H1 (cell line): Measurements from ENCODE around the gene FHIT. TPM values are rescaled to one million over a fixed set of nuclear protein-coding genes. Genes with fewer than 3 reads are reported as not detected.

Source experiments
- GTF2F1 ChIP-seq: IDR thresholded peaks from 2 replicates; pipeline ENCODE4 v1.6.1; 2012; ENCODE audit warnings: low read depth, low read length, improper control_type of control experiment, borderline replicate concordance
- POU5F1 ChIP-seq: IDR thresholded peaks from 2 replicates; pipeline ENCODE4 v1.6.1; 2011; ENCODE audit warnings: low read depth, mild to moderate bottlenecking, low read length, moderate library complexity
- SAP30 ChIP-seq: fragments of 300-600 bp; sonication (generic); IDR thresholded peaks from 2 replicates; pipeline ENCODE4 v1.7.1; 2012; ENCODE audit warnings: low read length, moderate library complexity, mild to moderate bottlenecking, inconsistent platforms; ENCODE audit not compliant: insufficient read depth, insufficient replicate concordance
- SIRT6 ChIP-seq: IDR thresholded peaks from one replicate; pipeline ENCODE4 v1.7.1; 2012; ENCODE audit warnings: low read length, inconsistent platforms
- SP2 ChIP-seq: IDR thresholded peaks from 2 replicates; pipeline ENCODE4 v1.6.1; 2012; ENCODE audit warnings: mild to moderate bottlenecking, low read length, inconsistent platforms
- TBP ChIP-seq: IDR thresholded peaks from 2 replicates; pipeline ENCODE4 v1.6.1; 2011; ENCODE audit warnings: low read depth, low read length, improper control_type of control experiment
- polyA plus RNA-seq, 7 experiments: library from polyadenylated mRNA; depleted of rRNA in 3 of 7; stranded (reverse) in 5 of 7; unstranded in 2 of 7; fragments of >200 nt in 5 of 7; fragments of 200-250 nt in 2 of 7; gene quantifications; 1 replicate in 5 of 7; 2 replicates in 1 of 7; 4 replicates in 1 of 7; pipeline versions ENCODE4 v1.2.1 to v1.2.3, GENCODE V29; 2011 to 2013; ENCODE audit warnings: missing spikeins in 2 of 7, mixed read lengths in 2 of 7
- total RNA-seq: library from RNA; stranded (reverse); fragmentation: NEBNext Ultra II Directional; extraction: Animal tissue kit (Norgen Biotek cat#: 25700); gene quantifications from 2 replicates; pipeline ENCODE4 v1.2.1, GENCODE V29; 2021
- TF ChIP-seq, protein P1 (sequence below): fragments of 300-600 bp; sonication (generic); IDR thresholded peaks from 2 replicates; pipeline ENCODE4 v1.7.1; 2012; ENCODE audit warnings: low read length, moderate library complexity, mild to moderate bottlenecking, inconsistent platforms; ENCODE audit not compliant: insufficient replicate concordance
- TF ChIP-seq, protein P2 (sequence below), 3 experiments: IDR thresholded peaks; 1 replicate in 2 of 3; 2 replicates in 1 of 3; pipeline versions ENCODE4 v1.5.1 to v1.6.1; 2011; ENCODE audit warnings: low read length in 3 of 3, mild to moderate bottlenecking in 3 of 3, inconsistent platforms in 2 of 3, low read depth in 1 of 3, moderate library complexity in 1 of 3; ENCODE audit not compliant: insufficient read depth in 1 of 3; ENCODE audit errors: control extremely low read depth in 1 of 3

FHIT gene
- total and polyA plus RNA-seq, 2 of the 8 experiments (the other 6 are each of a cell fraction or from before 2014, with no cell fraction given), result 1.2 to 3.2 TPM

DNA sequence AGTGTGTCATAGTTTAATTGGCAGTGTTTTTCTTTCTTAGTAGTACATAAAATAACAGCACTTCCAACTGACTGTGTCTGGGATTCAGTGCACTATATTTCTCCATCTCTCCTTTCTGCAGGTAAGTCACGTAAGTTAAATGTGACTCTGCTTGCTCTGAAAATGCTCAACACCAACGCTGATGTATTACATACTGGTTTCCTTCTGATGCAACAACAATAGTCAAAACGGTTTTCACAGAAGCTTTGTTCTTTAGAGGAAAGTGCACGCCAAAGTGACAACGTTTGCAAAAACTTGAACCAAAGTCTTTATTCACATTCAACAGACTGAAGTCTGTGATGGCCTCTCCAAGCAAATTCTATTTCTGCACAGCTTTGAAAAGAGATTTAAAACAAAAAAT, 1494.3 kb downstream of the FHIT start (continued):
- TF ChIP-seq, protein P1, sequence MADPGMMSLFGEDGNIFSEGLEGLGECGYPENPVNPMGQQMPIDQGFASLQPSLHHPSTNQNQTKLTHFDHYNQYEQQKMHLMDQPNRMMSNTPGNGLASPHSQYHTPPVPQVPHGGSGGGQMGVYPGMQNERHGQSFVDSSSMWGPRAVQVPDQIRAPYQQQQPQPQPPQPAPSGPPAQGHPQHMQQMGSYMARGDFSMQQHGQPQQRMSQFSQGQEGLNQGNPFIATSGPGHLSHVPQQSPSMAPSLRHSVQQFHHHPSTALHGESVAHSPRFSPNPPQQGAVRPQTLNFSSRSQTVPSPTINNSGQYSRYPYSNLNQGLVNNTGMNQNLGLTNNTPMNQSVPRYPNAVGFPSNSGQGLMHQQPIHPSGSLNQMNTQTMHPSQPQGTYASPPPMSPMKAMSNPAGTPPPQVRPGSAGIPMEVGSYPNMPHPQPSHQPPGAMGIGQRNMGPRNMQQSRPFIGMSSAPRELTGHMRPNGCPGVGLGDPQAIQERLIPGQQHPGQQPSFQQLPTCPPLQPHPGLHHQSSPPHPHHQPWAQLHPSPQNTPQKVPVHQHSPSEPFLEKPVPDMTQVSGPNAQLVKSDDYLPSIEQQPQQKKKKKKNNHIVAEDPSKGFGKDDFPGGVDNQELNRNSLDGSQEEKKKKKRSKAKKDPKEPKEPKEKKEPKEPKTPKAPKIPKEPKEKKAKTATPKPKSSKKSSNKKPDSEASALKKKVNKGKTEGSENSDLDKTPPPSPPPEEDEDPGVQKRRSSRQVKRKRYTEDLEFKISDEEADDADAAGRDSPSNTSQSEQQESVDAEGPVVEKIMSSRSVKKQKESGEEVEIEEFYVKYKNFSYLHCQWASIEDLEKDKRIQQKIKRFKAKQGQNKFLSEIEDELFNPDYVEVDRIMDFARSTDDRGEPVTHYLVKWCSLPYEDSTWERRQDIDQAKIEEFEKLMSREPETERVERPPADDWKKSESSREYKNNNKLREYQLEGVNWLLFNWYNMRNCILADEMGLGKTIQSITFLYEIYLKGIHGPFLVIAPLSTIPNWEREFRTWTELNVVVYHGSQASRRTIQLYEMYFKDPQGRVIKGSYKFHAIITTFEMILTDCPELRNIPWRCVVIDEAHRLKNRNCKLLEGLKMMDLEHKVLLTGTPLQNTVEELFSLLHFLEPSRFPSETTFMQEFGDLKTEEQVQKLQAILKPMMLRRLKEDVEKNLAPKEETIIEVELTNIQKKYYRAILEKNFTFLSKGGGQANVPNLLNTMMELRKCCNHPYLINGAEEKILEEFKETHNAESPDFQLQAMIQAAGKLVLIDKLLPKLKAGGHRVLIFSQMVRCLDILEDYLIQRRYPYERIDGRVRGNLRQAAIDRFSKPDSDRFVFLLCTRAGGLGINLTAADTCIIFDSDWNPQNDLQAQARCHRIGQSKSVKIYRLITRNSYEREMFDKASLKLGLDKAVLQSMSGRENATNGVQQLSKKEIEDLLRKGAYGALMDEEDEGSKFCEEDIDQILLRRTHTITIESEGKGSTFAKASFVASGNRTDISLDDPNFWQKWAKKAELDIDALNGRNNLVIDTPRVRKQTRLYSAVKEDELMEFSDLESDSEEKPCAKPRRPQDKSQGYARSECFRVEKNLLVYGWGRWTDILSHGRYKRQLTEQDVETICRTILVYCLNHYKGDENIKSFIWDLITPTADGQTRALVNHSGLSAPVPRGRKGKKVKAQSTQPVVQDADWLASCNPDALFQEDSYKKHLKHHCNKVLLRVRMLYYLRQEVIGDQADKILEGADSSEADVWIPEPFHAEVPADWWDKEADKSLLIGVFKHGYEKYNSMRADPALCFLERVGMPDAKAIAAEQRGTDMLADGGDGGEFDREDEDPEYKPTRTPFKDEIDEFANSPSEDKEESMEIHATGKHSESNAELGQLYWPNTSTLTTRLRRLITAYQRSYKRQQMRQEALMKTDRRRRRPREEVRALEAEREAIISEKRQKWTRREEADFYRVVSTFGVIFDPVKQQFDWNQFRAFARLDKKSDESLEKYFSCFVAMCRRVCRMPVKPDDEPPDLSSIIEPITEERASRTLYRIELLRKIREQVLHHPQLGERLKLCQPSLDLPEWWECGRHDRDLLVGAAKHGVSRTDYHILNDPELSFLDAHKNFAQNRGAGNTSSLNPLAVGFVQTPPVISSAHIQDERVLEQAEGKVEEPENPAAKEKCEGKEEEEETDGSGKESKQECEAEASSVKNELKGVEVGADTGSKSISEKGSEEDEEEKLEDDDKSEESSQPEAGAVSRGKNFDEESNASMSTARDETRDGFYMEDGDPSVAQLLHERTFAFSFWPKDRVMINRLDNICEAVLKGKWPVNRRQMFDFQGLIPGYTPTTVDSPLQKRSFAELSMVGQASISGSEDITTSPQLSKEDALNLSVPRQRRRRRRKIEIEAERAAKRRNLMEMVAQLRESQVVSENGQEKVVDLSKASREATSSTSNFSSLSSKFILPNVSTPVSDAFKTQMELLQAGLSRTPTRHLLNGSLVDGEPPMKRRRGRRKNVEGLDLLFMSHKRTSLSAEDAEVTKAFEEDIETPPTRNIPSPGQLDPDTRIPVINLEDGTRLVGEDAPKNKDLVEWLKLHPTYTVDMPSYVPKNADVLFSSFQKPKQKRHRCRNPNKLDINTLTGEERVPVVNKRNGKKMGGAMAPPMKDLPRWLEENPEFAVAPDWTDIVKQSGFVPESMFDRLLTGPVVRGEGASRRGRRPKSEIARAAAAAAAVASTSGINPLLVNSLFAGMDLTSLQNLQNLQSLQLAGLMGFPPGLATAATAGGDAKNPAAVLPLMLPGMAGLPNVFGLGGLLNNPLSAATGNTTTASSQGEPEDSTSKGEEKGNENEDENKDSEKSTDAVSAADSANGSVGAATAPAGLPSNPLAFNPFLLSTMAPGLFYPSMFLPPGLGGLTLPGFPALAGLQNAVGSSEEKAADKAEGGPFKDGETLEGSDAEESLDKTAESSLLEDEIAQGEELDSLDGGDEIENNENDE, result no peak
- TF ChIP-seq SP2 (no peak), POU5F1 (no peak), GTF2F1 (no peak), TBP (no peak), SIRT6 (no peak), SAP30 (no peak)
- TF ChIP-seq, protein P2, sequence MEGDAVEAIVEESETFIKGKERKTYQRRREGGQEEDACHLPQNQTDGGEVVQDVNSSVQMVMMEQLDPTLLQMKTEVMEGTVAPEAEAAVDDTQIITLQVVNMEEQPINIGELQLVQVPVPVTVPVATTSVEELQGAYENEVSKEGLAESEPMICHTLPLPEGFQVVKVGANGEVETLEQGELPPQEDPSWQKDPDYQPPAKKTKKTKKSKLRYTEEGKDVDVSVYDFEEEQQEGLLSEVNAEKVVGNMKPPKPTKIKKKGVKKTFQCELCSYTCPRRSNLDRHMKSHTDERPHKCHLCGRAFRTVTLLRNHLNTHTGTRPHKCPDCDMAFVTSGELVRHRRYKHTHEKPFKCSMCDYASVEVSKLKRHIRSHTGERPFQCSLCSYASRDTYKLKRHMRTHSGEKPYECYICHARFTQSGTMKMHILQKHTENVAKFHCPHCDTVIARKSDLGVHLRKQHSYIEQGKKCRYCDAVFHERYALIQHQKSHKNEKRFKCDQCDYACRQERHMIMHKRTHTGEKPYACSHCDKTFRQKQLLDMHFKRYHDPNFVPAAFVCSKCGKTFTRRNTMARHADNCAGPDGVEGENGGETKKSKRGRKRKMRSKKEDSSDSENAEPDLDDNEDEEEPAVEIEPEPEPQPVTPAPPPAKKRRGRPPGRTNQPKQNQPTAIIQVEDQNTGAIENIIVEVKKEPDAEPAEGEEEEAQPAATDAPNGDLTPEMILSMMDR (IDR thresholded peaks at IDR 0.05; ENCODE audit: control extremely low read depth in 1 of 3, insufficient read depth in 1 of 3, low read depth in 1 of 3, low read length in 3 of 3), result no peak
